HCT116 (cell line): ENCODE data around the gene TRIM62. TPM values are rescaled to one million over a fixed set of nuclear protein-coding genes. Genes with fewer than 3 reads are reported as not detected.

Experiments
- ATAC-seq: fragments of 200-7000 bp; cut with Tn5 transposase; 2 replicates; pipeline ENCODE4 v1.9.1; 2020; ENCODE audit warnings: mild to moderate bottlenecking, moderate library complexity
- BruUV-seq: library from RNA; stranded (reverse); fragments of 400-500 nt; replicated peaks from 2 replicates; lab custom pipeline; 2021; lab: Mats Ljungman, UMichigan
- CTCF ChIA-PET: fragments of 300-600 bp; sonication (Branson Sonifier 250); formaldehyde crosslinking; loops from one replicate; lab custom pipeline; 2021; ENCODE audit warnings: antibody characterized with exemption; lab: Charles Lee
- POLR2A ChIA-PET: fragments of 300-600, 350-600 bp; sonication (Branson Sonifier 250); formaldehyde crosslinking; loops from one replicate; lab custom pipeline; 2021; ENCODE audit warnings: antibody characterized with exemption; lab: Charles Lee
- RAD21 ChIA-PET, 2 experiments: fragments of 300-600 bp; sonication (Branson Sonifier 250); formaldehyde crosslinking; loops; one replicate each; lab custom pipeline; 2023; ENCODE audit warnings: low total read pairs in 2 of 2; ENCODE audit not compliant: uncharacterized antibody in 2 of 2, unreplicated experiment in 2 of 2, low non-redundant PET in 1 of 2; lab: Charles Lee
- DNase-seq: peaks from one replicate; pipeline ENCODE4 v3.0.0-alpha.2; 2010; ENCODE audit warnings: low read depth, low spot score
- H2AFZ ChIP-seq: fragments of 200-600 bp; shearing (Covaris generic), sonication (generic); 2 replicates; pipeline ENCODE4 v1.6.1; 2017; ENCODE audit warnings: low read depth, mixed run types, mixed read lengths, antibody characterized with exemption, low read length; ENCODE audit not compliant: poor library complexity, severe bottlenecking
- H3K27ac ChIP-seq: 2 replicates; pipeline ENCODE4 v1.5.1; 2012; ENCODE audit warnings: low read depth, low read length
- H3K27me3 ChIP-seq: fragments of 200-600 bp; sonication (generic); 2 replicates; pipeline ENCODE4 v1.6.1; 2016; ENCODE audit warnings: mixed run types, low read length, mixed read lengths; ENCODE audit not compliant: insufficient read depth
- H3K36me3 ChIP-seq, 2 experiments: fragments of 200-500 bp in 1 of 2; fragments of 200-600 bp in 1 of 2; sonication (Bioruptor generic) in 1 of 2; sonication (generic) in 1 of 2; 2 replicates each; pipeline versions ENCODE4 v1.5.1 to v1.6.1; 2014 to 2016; ENCODE audit warnings: low read length in 2 of 2, inconsistent platforms in 1 of 2, mixed read lengths in 1 of 2, mixed run types in 1 of 2; ENCODE audit not compliant: insufficient read depth in 2 of 2, control insufficient read depth in 1 of 2
- H3K4me1 ChIP-seq, 2 experiments: fragments of 200-600 bp in 1 of 2; sonication (generic) in 1 of 2; 2 replicates each; pipeline versions ENCODE4 v1.5.1 to v1.6.1; 2012 to 2017; ENCODE audit warnings: low read length in 2 of 2, inconsistent platforms in 1 of 2, mild to moderate bottlenecking in 1 of 2, mixed read lengths in 1 of 2, mixed run types in 1 of 2, moderate library complexity in 1 of 2; ENCODE audit not compliant: insufficient read depth in 2 of 2, control insufficient read depth in 1 of 2
- H3K4me2 ChIP-seq: fragments of 200-600 bp; sonication (generic); 2 replicates; pipeline ENCODE4 v1.6.1; 2017; ENCODE audit warnings: mixed run types, low read length, mixed read lengths
- H3K4me3 ChIP-seq, 2 experiments: fragments of 200-600 bp in 1 of 2; sonication (generic) in 1 of 2; replicated peaks in 1 of 2; 2 replicates each; pipeline ENCODE4 v1.5.1; 2011 to 2016; ENCODE audit warnings: low read length in 2 of 2, control low read depth in 1 of 2, low read depth in 1 of 2, mild to moderate bottlenecking in 1 of 2, mixed read lengths in 1 of 2, mixed run types in 1 of 2
- H3K79me2 ChIP-seq: fragments of 200-600 bp; sonication (generic); 2 replicates; pipeline ENCODE4 v1.6.1; 2017; ENCODE audit warnings: mild to moderate bottlenecking, mixed run types, low read length, moderate library complexity, mixed read lengths; ENCODE audit not compliant: insufficient read depth
- H3K9ac ChIP-seq: fragments of 200-600 bp; sonication (generic); 2 replicates; pipeline ENCODE4 v1.6.1; 2016; ENCODE audit warnings: low read length, mixed read lengths
- H3K9me2 ChIP-seq: fragments of 200-600 bp; sonication (generic), shearing (Covaris generic); 2 replicates; pipeline ENCODE4 v1.6.1; 2017; ENCODE audit warnings: mixed run types, mild to moderate bottlenecking, moderate library complexity; ENCODE audit not compliant: insufficient read depth
- H3K9me3 ChIP-seq, 2 experiments: fragments of 200-500 bp in 1 of 2; fragments of 200-600 bp in 1 of 2; sonication (Bioruptor generic) in 1 of 2; sonication (generic) in 1 of 2; 2 replicates each; pipeline ENCODE4 v1.6.1; 2014 to 2017; ENCODE audit warnings: low read length in 2 of 2, mixed read lengths in 2 of 2, inconsistent platforms in 1 of 2, low read depth in 1 of 2, mild to moderate bottlenecking in 1 of 2, mixed run types in 1 of 2, moderate library complexity in 1 of 2; ENCODE audit not compliant: control insufficient read depth in 1 of 2, insufficient read depth in 1 of 2
- H4K20me1 ChIP-seq: fragments of 200-600 bp; sonication (generic), shearing (Covaris generic); 2 replicates; pipeline ENCODE4 v1.6.1; 2017; ENCODE audit warnings: mixed run types, mild to moderate bottlenecking, moderate library complexity; ENCODE audit not compliant: insufficient read depth
- CEBPB ChIP-seq: IDR thresholded peaks from 2 replicates; pipeline ENCODE4 v1.6.1; 2012; ENCODE audit warnings: low read depth
- EGR1 ChIP-seq: IDR thresholded peaks from 2 replicates; pipeline ENCODE4 v1.6.1; 2012; ENCODE audit warnings: low read depth
- ELF1 ChIP-seq: IDR thresholded peaks from 2 replicates; pipeline ENCODE4 v1.6.1; 2012; ENCODE audit warnings: low read depth, borderline replicate concordance
- EZH2 ChIP-seq: fragments of 200-600 bp; sonication (generic); IDR thresholded peaks from 2 replicates; pipeline ENCODE4 v1.6.1; 2017; ENCODE audit warnings: antibody characterized with exemption, mixed run types
- FOSL1 ChIP-seq: IDR thresholded peaks from 2 replicates; pipeline ENCODE4 v1.6.1; 2012; ENCODE audit warnings: low read depth
- JUND ChIP-seq: IDR thresholded peaks from 2 replicates; pipeline ENCODE4 v1.6.1; 2012
- RAD21 ChIP-seq: IDR thresholded peaks from 2 replicates; pipeline ENCODE4 v1.6.1; 2012; ENCODE audit warnings: low read depth, mild to moderate bottlenecking
- SRF ChIP-seq: IDR thresholded peaks from 2 replicates; pipeline ENCODE4 v1.6.1; 2012; ENCODE audit warnings: low read depth
- YY1 ChIP-seq: IDR thresholded peaks from 2 replicates; pipeline ENCODE4 v1.6.1; 2011; ENCODE audit warnings: low read length, low read depth, moderate library complexity, mild to moderate bottlenecking; ENCODE audit not compliant: insufficient replicate concordance; ENCODE audit errors: extremely low read depth
- ZFX ChIP-seq: fragments of 450-650 bp; IDR thresholded peaks from 2 replicates; pipeline ENCODE4 v1.6.1; 2017
- intact Hi-C: fragments of 100-400 bp; cut with micrococcal nuclease; formaldehyde crosslinking; loops from 2 replicates; pipeline ENCODE4 v1.10.0; 2022
- total RNA-seq: library from RNA; stranded (reverse); gene quantifications from one replicate; pipeline ENCODE4 v1.2.1, GENCODE V29; 2021; ENCODE audit not compliant: unreplicated experiment
- TF ChIP-seq, protein P1 (sequence below): IDR thresholded peaks from 2 replicates; pipeline ENCODE4 v1.6.1; 2012
- TF ChIP-seq, protein P2 (sequence below), 3 experiments: fragments of 200-600 bp in 1 of 3; sonication (generic) in 1 of 3; IDR thresholded peaks in 2 of 3; conservative IDR thresholded peaks in 1 of 3; 2 replicates each; pipeline ENCODE4 v1.5.1; 2012 to 2017; ENCODE audit warnings: low read depth in 2 of 3, low read length in 2 of 3, antibody characterized with exemption in 1 of 3, borderline replicate concordance in 1 of 3, control low read depth in 1 of 3, mild to moderate bottlenecking in 1 of 3, mixed read lengths in 1 of 3, mixed run types in 1 of 3, moderate library complexity in 1 of 3; ENCODE audit not compliant: insufficient read depth in 1 of 3
- TF ChIP-seq, protein P3 (sequence below): IDR thresholded peaks from 2 replicates; pipeline ENCODE4 v1.6.1; 2012

The TRIM62 gene
- total RNA-seq, 1 experiment from 2014 or later: 6.5 TPM

DNA sequence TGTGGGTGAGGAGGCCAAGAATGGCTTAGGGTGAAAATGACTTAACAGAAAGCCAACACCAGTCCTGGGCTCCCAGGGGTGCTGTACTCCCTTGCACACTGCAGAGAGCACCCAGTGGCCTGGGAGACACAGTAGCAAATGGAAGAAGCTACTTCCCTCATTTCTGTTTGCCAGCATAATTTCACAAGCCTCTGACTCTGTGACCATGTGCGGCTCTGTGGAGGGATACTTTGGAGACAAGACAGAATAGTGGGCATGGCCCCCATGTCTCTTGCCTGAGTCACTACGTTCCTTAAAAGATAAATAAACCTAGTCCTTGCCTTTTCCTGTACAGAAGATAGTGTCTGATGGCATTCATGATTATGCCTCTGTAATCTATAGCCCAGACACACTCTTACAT lies 38.1 kb downstream of the TRIM62 start:
- no peak overlapping the region for H3K27ac ChIP-seq
- no peaks in the 10 kb centered on the region for H4K20me1 ChIP-seq
- no TSS peak for BruUV-seq
- no peaks in the 10 kb centered on the region for H3K27me3 ChIP-seq
- H3K36me3 ChIP-seq: peaks cover 0 to 3% of the 10 kb centered on the region in 2 experiments; a peak in 1 of 4 replicates
- intact Hi-C loops: no loop called here
- H3K9me2 ChIP-seq: no peaks in the 10 kb centered on the region
- RAD21 ChIA-PET: no interaction called here
- no peak overlapping the region for H3K4me2 ChIP-seq
- POLR2A ChIA-PET: no interaction called here
- DNase-seq (no peak), ATAC-seq (no peak)
- CTCF ChIA-PET: no interaction called here
- TF ChIP-seq ELF1 (no peak), SRF (no peak), FOSL1 (no peak)
- TF ChIP-seq, protein P1, sequence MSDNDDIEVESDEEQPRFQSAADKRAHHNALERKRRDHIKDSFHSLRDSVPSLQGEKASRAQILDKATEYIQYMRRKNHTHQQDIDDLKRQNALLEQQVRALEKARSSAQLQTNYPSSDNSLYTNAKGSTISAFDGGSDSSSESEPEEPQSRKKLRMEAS: no peak
- TF ChIP-seq, protein P2, sequence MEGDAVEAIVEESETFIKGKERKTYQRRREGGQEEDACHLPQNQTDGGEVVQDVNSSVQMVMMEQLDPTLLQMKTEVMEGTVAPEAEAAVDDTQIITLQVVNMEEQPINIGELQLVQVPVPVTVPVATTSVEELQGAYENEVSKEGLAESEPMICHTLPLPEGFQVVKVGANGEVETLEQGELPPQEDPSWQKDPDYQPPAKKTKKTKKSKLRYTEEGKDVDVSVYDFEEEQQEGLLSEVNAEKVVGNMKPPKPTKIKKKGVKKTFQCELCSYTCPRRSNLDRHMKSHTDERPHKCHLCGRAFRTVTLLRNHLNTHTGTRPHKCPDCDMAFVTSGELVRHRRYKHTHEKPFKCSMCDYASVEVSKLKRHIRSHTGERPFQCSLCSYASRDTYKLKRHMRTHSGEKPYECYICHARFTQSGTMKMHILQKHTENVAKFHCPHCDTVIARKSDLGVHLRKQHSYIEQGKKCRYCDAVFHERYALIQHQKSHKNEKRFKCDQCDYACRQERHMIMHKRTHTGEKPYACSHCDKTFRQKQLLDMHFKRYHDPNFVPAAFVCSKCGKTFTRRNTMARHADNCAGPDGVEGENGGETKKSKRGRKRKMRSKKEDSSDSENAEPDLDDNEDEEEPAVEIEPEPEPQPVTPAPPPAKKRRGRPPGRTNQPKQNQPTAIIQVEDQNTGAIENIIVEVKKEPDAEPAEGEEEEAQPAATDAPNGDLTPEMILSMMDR (IDR thresholded peaks at IDR 0.05 in 2 of 3, conservative IDR thresholded peaks at IDR 0.05 in 1 of 3; ENCODE audit: borderline replicate concordance in 1 of 3, insufficient read depth in 1 of 3, low read depth in 2 of 3, low read length in 2 of 3): no peak
- no peak overlapping the region for H2AFZ ChIP-seq
- no peaks in the 10 kb centered on the region for H3K9me3 ChIP-seq
- H3K79me2 ChIP-seq: no peaks in the 10 kb centered on the region
- no peak overlapping the region for H3K9ac ChIP-seq
- no peak overlapping the region for H3K4me3 ChIP-seq
- no peaks in the 10 kb centered on the region for H3K4me1 ChIP-seq

DNA sequence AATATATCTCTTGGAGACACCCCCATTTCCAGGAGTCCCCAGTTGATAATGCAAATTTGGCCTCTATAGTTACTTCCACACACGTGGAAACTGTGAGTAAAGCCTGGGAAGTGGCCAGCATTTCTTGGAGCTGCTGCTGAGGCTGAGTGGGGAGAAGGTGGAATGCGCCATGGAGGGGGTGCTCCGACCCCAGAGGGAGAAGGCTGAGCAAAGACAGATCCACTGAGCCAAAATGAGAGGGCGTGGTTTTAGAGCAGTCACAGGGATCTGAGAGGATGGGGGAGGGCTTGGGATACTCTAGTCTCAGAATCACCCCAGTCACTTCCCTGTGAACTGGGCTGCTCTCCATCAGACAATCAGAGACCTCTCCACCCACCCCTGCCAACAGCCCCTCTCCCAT lies 38.7 kb downstream of the TRIM62 start:
- no peaks in the 10 kb centered on the region for H3K79me2 ChIP-seq
- intact Hi-C loops: no loop called here
- TF ChIP-seq, protein P3, sequence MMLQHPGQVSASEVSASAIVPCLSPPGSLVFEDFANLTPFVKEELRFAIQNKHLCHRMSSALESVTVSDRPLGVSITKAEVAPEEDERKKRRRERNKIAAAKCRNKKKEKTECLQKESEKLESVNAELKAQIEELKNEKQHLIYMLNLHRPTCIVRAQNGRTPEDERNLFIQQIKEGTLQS: no peak
- TF ChIP-seq EGR1 (no peak), FOSL1 (no peak), CEBPB (no peak), EZH2 (no peak), JUND (no peak), SRF (no peak), ZFX (no peak), YY1 (no peak), RAD21 (no peak)
- H3K9me3 ChIP-seq: no peaks in the 10 kb centered on the region
- H3K4me2 ChIP-seq: no peak overlapping the region
- no peaks in the 10 kb centered on the region for H3K27me3 ChIP-seq
- DNase-seq (no peak), ATAC-seq (no peak)
- ChIA-PET POLR2A (no interaction called here), CTCF (no interaction called here), RAD21 (no interaction called here)
- no peak overlapping the region for H3K9ac ChIP-seq
- no peaks in the 10 kb centered on the region for H3K4me1 ChIP-seq
- no peaks in the 10 kb centered on the region for H3K9me2 ChIP-seq
- no peak overlapping the region for H2AFZ ChIP-seq
- no peak overlapping the region for H3K4me3 ChIP-seq
- 0 out of 4 replicates have a peak, but pooled peaks cover 0 to 3% of the 10 kb centered on the region in 2 experiments for H3K36me3 ChIP-seq
- H3K27ac ChIP-seq: no peak overlapping the region
- BruUV-seq: no TSS peak
- no peaks in the 10 kb centered on the region for H4K20me1 ChIP-seq
